Sigmoid colon (tissue), 4 donors: ENCODE measurements around the gene NOX5.

ENCODE experiments used
- CTCF ChIP-seq, 4 experiments: fragments of 450-650 bp in 3 of 4; fragments of 200-600 bp in 1 of 4; IDR thresholded peaks; one replicate each; pipeline ENCODE4 v1.5.1; 2016 to 2019; ENCODE audit warnings: antibody characterized with exemption in 4 of 4, mild to moderate bottlenecking in 3 of 4, moderate library complexity in 2 of 4
- EP300 ChIP-seq, 4 donors: sonication (generic); formaldehyde crosslinking; IDR thresholded peaks; one replicate each; pipeline ENCODE4 v1.6.1; 2017; ENCODE audit warnings: antibody characterized with exemption in 4 of 4
- POLR2A ChIP-seq, 2 donors: fragments of 450-650 bp; IDR thresholded peaks; one replicate each; pipeline ENCODE4 v1.6.1; 2016; ENCODE audit warnings: antibody characterized with exemption in 2 of 2, mild to moderate bottlenecking in 2 of 2, moderate library complexity in 2 of 2
- POLR2AphosphoS5 ChIP-seq, 4 donors: sonication (generic); formaldehyde crosslinking; IDR thresholded peaks; one replicate each; pipeline ENCODE4 v1.6.1; 2017; ENCODE audit warnings: antibody characterized with exemption in 4 of 4

DNA sequence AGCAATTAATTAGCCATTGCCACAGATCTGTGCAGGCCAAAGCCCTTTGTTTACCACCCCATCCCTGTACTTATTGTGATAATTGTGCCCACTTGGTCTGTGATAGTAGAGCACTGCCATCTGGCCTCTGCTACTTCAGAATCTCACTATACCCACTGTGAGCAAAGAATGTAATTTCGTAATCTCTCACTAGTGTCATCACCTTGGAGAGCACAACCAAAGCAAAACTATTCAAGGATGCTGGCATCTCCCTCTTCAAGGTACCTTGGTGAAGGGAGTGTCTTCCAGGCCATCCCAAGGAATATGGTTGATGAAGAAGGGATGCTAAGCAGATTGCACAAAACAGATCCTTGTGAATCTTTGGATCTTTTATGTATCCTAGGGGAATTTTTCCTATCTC is 34.7 kb upstream of the NOX5 start:
- TF ChIP-seq CTCF (IDR thresholded peaks at IDR 0.05): no peak
- TF ChIP-seq POLR2A (IDR thresholded peaks at IDR 0.05): no peak
- no peak for TF ChIP-seq EP300 (IDR thresholded peaks at IDR 0.05)
- TF ChIP-seq POLR2AphosphoS5 (IDR thresholded peaks at IDR 0.05): no peak
